K562 (cell line): ENCODE measurements around the gene ARHGAP26. TPM values are rescaled to one million over a fixed set of nuclear protein-coding genes. Genes with fewer than 3 reads are reported as not detected.

ENCODE experiments used
- ATAC-seq: fragments of 200-7000 bp; cut with Tn5 transposase; 3 replicates; pipeline ENCODE4 v1.9.1; 2020; ENCODE audit warnings: moderate library complexity
- BruUV-seq: library from RNA; stranded (reverse); fragments of 400-500 nt; replicated peaks from 2 replicates; lab custom pipeline; 2021; lab: Mats Ljungman, UMichigan
- CTCF ChIA-PET: fragments of 300-600 bp; formaldehyde crosslinking; extraction: SDS; loops from one replicate; lab custom pipeline; 2021; ENCODE audit warnings: low intra/inter-chr PET ratio; lab: Yijun Ruan, JAX
- POLR2A ChIA-PET: fragments of 300-600, 350-650 bp; sonication (Branson Sonifier 250); formaldehyde crosslinking; extraction: SDS; loops from one replicate; lab custom pipeline; 2021; ENCODE audit warnings: antibody characterized with exemption, inconsistent platforms; lab: Yijun Ruan, JAX
- DNase-seq, 4 experiments: peaks; one replicate each; pipeline versions ENCODE4 v3.0.0 to v3.0.0-alpha.2; 2011 to 2018; ENCODE audit warnings: low spot score in 3 of 4, mixed read lengths in 3 of 4; ENCODE audit errors: extremely low read depth in 1 of 4
- FAIRE-seq: peaks from 2 replicates; lab custom pipeline; 2011; peaks lifted over from hg19 to GRCh38; lab: Jason Lieb, UNC
- H2AFZ ChIP-seq: 2 replicates; pipeline ENCODE4 v1.6.0; 2011; ENCODE audit warnings: low read depth, low read length, control low read depth, inconsistent platforms
- H3K27ac ChIP-seq: fragments of 200-600 bp; 3 replicates; pipeline ENCODE4 v1.8.0; 2011; ENCODE audit warnings: low read depth, mild to moderate bottlenecking, control low read depth, inconsistent platforms, low read length, moderate library complexity, mixed read lengths; ENCODE audit errors: extremely low read depth
- H3K27me3 ChIP-seq, 2 experiments: fragments of 300-600 bp in 1 of 2; 2 replicates in 1 of 2; 3 replicates in 1 of 2; pipeline versions ENCODE4 v1.6.0 to v1.8.0; 2011; ENCODE audit warnings: inconsistent platforms in 2 of 2, low read length in 2 of 2, mild to moderate bottlenecking in 1 of 2, mixed read lengths in 1 of 2, moderate library complexity in 1 of 2; ENCODE audit not compliant: control insufficient read depth in 2 of 2, insufficient read depth in 2 of 2
- H3K36me3 ChIP-seq: fragments of 300-600 bp; 3 replicates; pipeline ENCODE4 v1.8.0; 2011; ENCODE audit warnings: mild to moderate bottlenecking, low read length, inconsistent platforms; ENCODE audit not compliant: control insufficient read depth, insufficient read depth
- H3K4me1 ChIP-seq, 2 experiments: fragments of 200-600 bp in 1 of 2; replicated peaks in 1 of 2; 2 replicates in 1 of 2; 3 replicates in 1 of 2; pipeline versions ENCODE4 v1.5.1 to v1.8.0; 2011; ENCODE audit warnings: inconsistent platforms in 2 of 2, low read length in 2 of 2, mild to moderate bottlenecking in 1 of 2, mixed read lengths in 1 of 2, moderate library complexity in 1 of 2; ENCODE audit not compliant: control insufficient read depth in 2 of 2, insufficient read depth in 2 of 2
- H3K4me2 ChIP-seq: 2 replicates; pipeline ENCODE4 v1.6.1; 2011; ENCODE audit warnings: low read length, control low read depth, inconsistent platforms, mixed read lengths; ENCODE audit not compliant: insufficient read depth
- H3K4me3 ChIP-seq: fragments of 200-600 bp; sonication (generic), shearing (Covaris generic); 2 replicates; pipeline ENCODE4 v1.5.1; 2016; ENCODE audit warnings: control low read depth, inconsistent platforms
- H3K79me2 ChIP-seq: fragments of 200-600 bp; 3 replicates; pipeline ENCODE4 v1.8.0; 2011; ENCODE audit warnings: low read length, inconsistent platforms; ENCODE audit not compliant: control insufficient read depth, insufficient read depth
- H3K9ac ChIP-seq, 2 experiments: 2 replicates each; pipeline versions ENCODE4 v1.6.0 to v1.6.1; 2011; ENCODE audit warnings: low read depth in 2 of 2, low read length in 2 of 2, control low read depth in 1 of 2, inconsistent platforms in 1 of 2, mild to moderate bottlenecking in 1 of 2, mixed read lengths in 1 of 2; ENCODE audit not compliant: insufficient read depth in 1 of 2
- H3K9me1 ChIP-seq: one replicate; pipeline ENCODE4 v1.6.0; 2011; ENCODE audit warnings: inconsistent platforms, mild to moderate bottlenecking, low read length, moderate library complexity; ENCODE audit not compliant: control insufficient read depth, insufficient read depth
- H3K9me3 ChIP-seq: replicated peaks from 2 replicates; pipeline ENCODE4 v1.5.1; 2011; ENCODE audit warnings: low read depth, low read length, inconsistent platforms; ENCODE audit not compliant: control insufficient read depth, insufficient read depth
- H4K20me1 ChIP-seq: replicated peaks from 2 replicates; pipeline ENCODE4 v1.6.1; 2011; ENCODE audit warnings: low read length, inconsistent platforms, mixed read lengths; ENCODE audit not compliant: control insufficient read depth, insufficient read depth
- DPF2 ChIP-seq: fragments of 450-650 bp; IDR thresholded peaks from 2 replicates; pipeline ENCODE4 v1.6.1; 2016
- ETS1 ChIP-seq: conservative IDR thresholded peaks from 2 replicates; pipeline ENCODE4 v1.6.1; 2011; ENCODE audit warnings: low read depth, mild to moderate bottlenecking, low read length; ENCODE audit not compliant: control insufficient read depth
- GABPA ChIP-seq: fragments of 200-800 bp; sonication (Bioruptor generic); conservative IDR thresholded peaks from 2 replicates; pipeline ENCODE4 v1.6.1; 2016; ENCODE audit warnings: low read depth, missing genetic modification characterization, missing compliant biosample characterization
- HEY1 ChIP-seq: fragments of 250-450 bp; sonication (Bioruptor Pico); IDR thresholded peaks from 2 replicates; pipeline ENCODE4 v1.5.0; 2020; ENCODE audit warnings: mild to moderate bottlenecking, moderate library complexity, borderline replicate concordance
- HINFP ChIP-seq: fragments of 450-650 bp; conservative IDR thresholded peaks from 2 replicates; pipeline ENCODE4 v1.6.1; 2016; ENCODE audit warnings: missing genetic modification characterization, low read depth, mild to moderate bottlenecking, control low read depth, missing compliant biosample characterization
- HLTF ChIP-seq: fragments of 450-650 bp; IDR thresholded peaks from 2 replicates; pipeline ENCODE4 v1.6.1; 2016
- HMG20B ChIP-seq: fragments of 250-450 bp; sonication (Bioruptor Pico); IDR thresholded peaks from 2 replicates; pipeline ENCODE4 v1.5.0; 2021; ENCODE audit warnings: mild to moderate bottlenecking
- LARP7 ChIP-seq: fragments of 450-650 bp; IDR thresholded peaks from 2 replicates; pipeline ENCODE4 v1.6.1; 2016
- NFE2 ChIP-seq: IDR thresholded peaks from 2 replicates; pipeline ENCODE4 v1.6.1; 2014; ENCODE audit warnings: antibody characterized with exemption, low read depth
- TCF3 ChIP-seq: sonication (generic); formaldehyde crosslinking; IDR thresholded peaks from 2 replicates; pipeline ENCODE4 v1.4.0; 2020; ENCODE audit warnings: mild to moderate bottlenecking, missing genetic modification reagents
- ZBTB12 ChIP-seq: fragments of 250-450 bp; sonication (Bioruptor Pico); IDR thresholded peaks from 2 replicates; pipeline ENCODE4 v1.4.0; 2020
- ZMIZ1 ChIP-seq, 2 experiments: fragments of 150-350 bp in 1 of 2; IDR thresholded peaks; 2 replicates each; pipeline ENCODE4 v1.6.1; 2012 to 2016; ENCODE audit warnings: low read depth in 2 of 2, low read length in 2 of 2, mild to moderate bottlenecking in 1 of 2, moderate library complexity in 1 of 2
- ZNF146 ChIP-seq: IDR thresholded peaks from one replicate; pipeline ENCODE4 v1.6.1; 2018; ENCODE audit warnings: missing compliant biosample characterization; ENCODE audit not compliant: unreplicated experiment
- ZNF239 ChIP-seq: fragments of 250-450 bp; sonication (Bioruptor Pico); IDR thresholded peaks from 2 replicates; pipeline ENCODE4 v1.4.0; 2020; ENCODE audit warnings: mild to moderate bottlenecking
- ZNF324 ChIP-seq: fragments of 250-450 bp; sonication (Bioruptor Pico); IDR thresholded peaks from 2 replicates; pipeline ENCODE4 v1.4.0; 2020; ENCODE audit warnings: mild to moderate bottlenecking
- WGBS: fragments of 100-300 bp; shearing (Covaris generic); methylation state at CpG from one replicate; pipeline ENCODE4 v1.1.6; 2016; ENCODE audit warnings: low coverage, mixed read lengths; ENCODE audit not compliant: insufficient coverage; ENCODE audit errors: missing lambda C conversion rate; 5-methylcytosine and 5-hydroxymethylcytosine counted together
- in situ Hi-C: fragments of 300-500 bp; cut with MboI; formaldehyde crosslinking; loops from 4 replicates; pipeline ENCODE4 v1.15.0; 2018; ENCODE audit warnings: inconsistent platforms, mixed read lengths
- intact Hi-C: fragments of 100-400 bp; cut with micrococcal nuclease; formaldehyde crosslinking; loops from 2 replicates; pipeline ENCODE4 v1.14.2; 2022
- polyA plus RNA-seq, 8 experiments: library from polyadenylated mRNA; depleted of rRNA in 4 of 8; stranded (reverse) in 5 of 8; unstranded in 3 of 8; fragments of >200 nt; fragmentation: Nextera tagmentation in 2 of 8; fragmentation: Illumina TruSeq in 1 of 8; extraction: Ambion mirVana in 2 of 8; extraction: Trizol in 1 of 8; gene quantifications; 2 replicates each; pipeline versions ENCODE4 v1.2.1 to v1.2.3, GENCODE V29; 2011 to 2014; ENCODE audit warnings: inconsistent platforms in 1 of 8, missing spikeins in 1 of 8
- total RNA-seq, 7 experiments: library from RNA; depleted of rRNA in 6 of 7; stranded (reverse); fragments of >200 nt in 6 of 7; fragmentation: Illumina TruSeq in 2 of 7; extraction: Trizol in 2 of 7; gene quantifications; 2 replicates each; pipeline versions ENCODE4 v1.2.1 to v1.2.3, GENCODE V29; 2011 to 2021; ENCODE audit warnings: low replicate concordance in 1 of 7

ARHGAP26 gene
- total and polyA plus RNA-seq, 9 of the 15 experiments (the other 6 are each of a cell fraction or from before 2014, with no cell fraction given) = 0.13 to 1.1 (median 0.55) TPM

- ChIA-PET POLR2A (no interaction called here), CTCF (no interaction called here)
- Histone ChIP-seq H3K4me3 (no peak overlapping the region), H2AFZ (no peak overlapping the region), H3K4me1 (no peaks in the 10 kb centered on the region), H4K20me1 (no peaks in the 10 kb centered on the region), H3K9me3 (no peaks in the 10 kb centered on the region), H3K9ac (no peak overlapping the region), H3K9me1 (no peaks in the 10 kb centered on the region), H3K4me2 (no peak overlapping the region), H3K27me3 (peaks cover 4 to 12% of the 10 kb centered on the region in 2 experiments; a peak in 2 of 5 replicates), H3K27ac (no peak overlapping the region), H3K36me3 (no peaks in the 10 kb centered on the region), H3K79me2 (no peaks in the 10 kb centered on the region)
- ATAC-seq (no peak), DNase-seq (no peak), FAIRE-seq (no peak)
- in situ Hi-C loops = no loop called here
- BruUV-seq = no TSS peak
- intact Hi-C loops = no loop called here
- 10% methylated on average over 10 of the region's 10 CpGs for WGBS
- TF ChIP-seq DPF2 (no peak), HEY1 (no peak), ZNF324 (CRISPR knock-in tag) (no peak), TCF3 (no peak), HLTF (no peak), HMG20B (CRISPR knock-in tag) (no peak), ZNF239 (CRISPR knock-in tag) (no peak), NFE2 (no peak), HINFP (tag) (no peak), ETS1 (no peak), ZMIZ1 (IDR thresholded peaks at IDR 0.05; ENCODE audit: low read depth in 2 of 2, low read length in 2 of 2) (no peak), GABPA (tag) (no peak), ZBTB12 (no peak), LARP7 (no peak), ZNF146 (CRISPR knock-in tag) (no peak)
Measured at GRCh38 chr5:143033535-143034250, 263.5 kb downstream of the ARHGAP26 start.
